K562 (cell line): Measurements from ENCODE around the gene DCAF6. TPM values are rescaled to one million over a fixed set of nuclear protein-coding genes. Genes with fewer than 3 reads are reported as not detected.

Experiments
- KHSRP ChIP-seq: fragments of 450-650 bp; IDR thresholded peaks from 2 replicates; pipeline ENCODE4 v1.6.1; 2017
- PTTG1 ChIP-seq: fragments of 450-650 bp; IDR thresholded peaks from 2 replicates; pipeline ENCODE4 v1.6.1; 2016; ENCODE audit warnings: low read depth, mild to moderate bottlenecking, missing genetic modification characterization, missing compliant biosample characterization
- RBM25 ChIP-seq: fragments of 200-400 bp; formaldehyde crosslinking; IDR thresholded peaks from 2 replicates; pipeline ENCODE4 v1.6.1; 2018; ENCODE audit warnings: low read length, low read depth, moderate library complexity; ENCODE audit not compliant: severe bottlenecking
- ZNF408 ChIP-seq: fragments of 250-450 bp; sonication (Bioruptor Pico); IDR thresholded peaks from 2 replicates; pipeline ENCODE4 v1.4.0; 2020; ENCODE audit warnings: low read depth, mild to moderate bottlenecking, moderate library complexity
- polyA plus RNA-seq, 8 experiments: library from polyadenylated mRNA; depleted of rRNA in 4 of 8; stranded (reverse) in 5 of 8; unstranded in 3 of 8; fragments of >200 nt; fragmentation: Nextera tagmentation in 2 of 8; fragmentation: Illumina TruSeq in 1 of 8; extraction: Ambion mirVana in 2 of 8; extraction: Trizol in 1 of 8; gene quantifications; 2 replicates each; pipeline versions ENCODE4 v1.2.1 to v1.2.3, GENCODE V29; 2011 to 2014; ENCODE audit warnings: inconsistent platforms in 1 of 8, missing spikeins in 1 of 8
- total RNA-seq, 7 experiments: library from RNA; depleted of rRNA in 6 of 7; stranded (reverse); fragments of >200 nt in 6 of 7; fragmentation: Illumina TruSeq in 2 of 7; extraction: Trizol in 2 of 7; gene quantifications; 2 replicates each; pipeline versions ENCODE4 v1.2.1 to v1.2.3, GENCODE V29; 2011 to 2021; ENCODE audit warnings: low replicate concordance in 1 of 7
- TF ChIP-seq, protein P1 (sequence below): fragments of 450-650 bp; formaldehyde crosslinking; IDR thresholded peaks from 2 replicates; pipeline ENCODE4 v1.4.0; 2020; ENCODE audit warnings: mild to moderate bottlenecking, moderate library complexity
- TF ChIP-seq, protein P2 (sequence below), 3 experiments: fragments of 200-800 bp in 1 of 3; fragments of 250-450 bp in 1 of 3; fragments of 450-650 bp in 1 of 3; sonication (Bioruptor Pico) in 1 of 3; sonication (Bioruptor generic) in 1 of 3; formaldehyde crosslinking in 1 of 3; IDR thresholded peaks; 2 replicates each; pipeline versions ENCODE4 v1.6.1 to v1.8.0; 2016 to 2022; ENCODE audit warnings: mild to moderate bottlenecking in 2 of 3, missing genetic modification characterization in 2 of 3, missing compliant biosample characterization in 1 of 3, moderate library complexity in 1 of 3
- TF ChIP-seq, protein P3 (sequence below): conservative IDR thresholded peaks from 2 replicates; pipeline ENCODE4 v1.6.1; 2011; ENCODE audit warnings: low read depth, mild to moderate bottlenecking, low read length; ENCODE audit not compliant: control insufficient read depth
- TF ChIP-seq, protein P4 (sequence below): fragments of 450-650 bp; IDR thresholded peaks from 2 replicates; pipeline ENCODE4 v1.6.1; 2016; ENCODE audit warnings: mild to moderate bottlenecking, moderate library complexity

Gene DCAF6
- total and polyA plus RNA-seq, 9 of the 15 experiments (the other 6 are each of a cell fraction or from before 2014, with no cell fraction given) = 19.1 to 102 (median 46.3) TPM

GRCh38 chr1:167933788-167934187 lies 2.7 kb upstream of the DCAF6 start (continued):
- TF ChIP-seq, protein P1, sequence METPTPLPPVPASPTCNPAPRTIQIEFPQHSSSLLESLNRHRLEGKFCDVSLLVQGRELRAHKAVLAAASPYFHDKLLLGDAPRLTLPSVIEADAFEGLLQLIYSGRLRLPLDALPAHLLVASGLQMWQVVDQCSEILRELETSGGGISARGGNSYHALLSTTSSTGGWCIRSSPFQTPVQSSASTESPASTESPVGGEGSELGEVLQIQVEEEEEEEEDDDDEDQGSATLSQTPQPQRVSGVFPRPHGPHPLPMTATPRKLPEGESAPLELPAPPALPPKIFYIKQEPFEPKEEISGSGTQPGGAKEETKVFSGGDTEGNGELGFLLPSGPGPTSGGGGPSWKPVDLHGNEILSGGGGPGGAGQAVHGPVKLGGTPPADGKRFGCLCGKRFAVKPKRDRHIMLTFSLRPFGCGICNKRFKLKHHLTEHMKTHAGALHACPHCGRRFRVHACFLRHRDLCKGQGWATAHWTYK (CRISPR knock-in tag) = no peak
- TF ChIP-seq, protein P2, sequence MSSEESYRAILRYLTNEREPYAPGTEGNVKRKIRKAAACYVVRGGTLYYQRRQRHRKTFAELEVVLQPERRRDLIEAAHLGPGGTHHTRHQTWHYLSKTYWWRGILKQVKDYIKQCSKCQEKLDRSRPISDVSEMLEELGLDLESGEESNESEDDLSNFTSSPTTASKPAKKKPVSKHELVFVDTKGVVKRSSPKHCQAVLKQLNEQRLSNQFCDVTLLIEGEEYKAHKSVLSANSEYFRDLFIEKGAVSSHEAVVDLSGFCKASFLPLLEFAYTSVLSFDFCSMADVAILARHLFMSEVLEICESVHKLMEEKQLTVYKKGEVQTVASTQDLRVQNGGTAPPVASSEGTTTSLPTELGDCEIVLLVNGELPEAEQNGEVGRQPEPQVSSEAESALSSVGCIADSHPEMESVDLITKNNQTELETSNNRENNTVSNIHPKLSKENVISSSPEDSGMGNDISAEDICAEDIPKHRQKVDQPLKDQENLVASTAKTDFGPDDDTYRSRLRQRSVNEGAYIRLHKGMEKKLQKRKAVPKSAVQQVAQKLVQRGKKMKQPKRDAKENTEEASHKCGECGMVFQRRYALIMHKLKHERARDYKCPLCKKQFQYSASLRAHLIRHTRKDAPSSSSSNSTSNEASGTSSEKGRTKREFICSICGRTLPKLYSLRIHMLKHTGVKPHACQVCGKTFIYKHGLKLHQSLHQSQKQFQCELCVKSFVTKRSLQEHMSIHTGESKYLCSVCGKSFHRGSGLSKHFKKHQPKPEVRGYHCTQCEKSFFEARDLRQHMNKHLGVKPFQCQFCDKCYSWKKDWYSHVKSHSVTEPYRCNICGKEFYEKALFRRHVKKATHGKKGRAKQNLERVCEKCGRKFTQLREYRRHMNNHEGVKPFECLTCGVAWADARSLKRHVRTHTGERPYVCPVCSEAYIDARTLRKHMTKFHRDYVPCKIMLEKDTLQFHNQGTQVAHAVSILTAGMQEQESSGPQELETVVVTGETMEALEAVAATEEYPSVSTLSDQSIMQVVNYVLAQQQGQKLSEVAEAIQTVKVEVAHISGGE (CRISPR knock-in tag; IDR thresholded peaks at IDR 0.05) = no peak
- TF ChIP-seq, protein P3, sequence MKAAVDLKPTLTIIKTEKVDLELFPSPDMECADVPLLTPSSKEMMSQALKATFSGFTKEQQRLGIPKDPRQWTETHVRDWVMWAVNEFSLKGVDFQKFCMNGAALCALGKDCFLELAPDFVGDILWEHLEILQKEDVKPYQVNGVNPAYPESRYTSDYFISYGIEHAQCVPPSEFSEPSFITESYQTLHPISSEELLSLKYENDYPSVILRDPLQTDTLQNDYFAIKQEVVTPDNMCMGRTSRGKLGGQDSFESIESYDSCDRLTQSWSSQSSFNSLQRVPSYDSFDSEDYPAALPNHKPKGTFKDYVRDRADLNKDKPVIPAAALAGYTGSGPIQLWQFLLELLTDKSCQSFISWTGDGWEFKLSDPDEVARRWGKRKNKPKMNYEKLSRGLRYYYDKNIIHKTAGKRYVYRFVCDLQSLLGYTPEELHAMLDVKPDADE = no peak
- TF ChIP-seq KHSRP (0 out of 2 replicates have a peak, but pooled peaks have one; percentile 6), RBM25 (peak; percentile 99), PTTG1 (tag) (no peak), ZNF408 (no peak)
- TF ChIP-seq, protein P4, sequence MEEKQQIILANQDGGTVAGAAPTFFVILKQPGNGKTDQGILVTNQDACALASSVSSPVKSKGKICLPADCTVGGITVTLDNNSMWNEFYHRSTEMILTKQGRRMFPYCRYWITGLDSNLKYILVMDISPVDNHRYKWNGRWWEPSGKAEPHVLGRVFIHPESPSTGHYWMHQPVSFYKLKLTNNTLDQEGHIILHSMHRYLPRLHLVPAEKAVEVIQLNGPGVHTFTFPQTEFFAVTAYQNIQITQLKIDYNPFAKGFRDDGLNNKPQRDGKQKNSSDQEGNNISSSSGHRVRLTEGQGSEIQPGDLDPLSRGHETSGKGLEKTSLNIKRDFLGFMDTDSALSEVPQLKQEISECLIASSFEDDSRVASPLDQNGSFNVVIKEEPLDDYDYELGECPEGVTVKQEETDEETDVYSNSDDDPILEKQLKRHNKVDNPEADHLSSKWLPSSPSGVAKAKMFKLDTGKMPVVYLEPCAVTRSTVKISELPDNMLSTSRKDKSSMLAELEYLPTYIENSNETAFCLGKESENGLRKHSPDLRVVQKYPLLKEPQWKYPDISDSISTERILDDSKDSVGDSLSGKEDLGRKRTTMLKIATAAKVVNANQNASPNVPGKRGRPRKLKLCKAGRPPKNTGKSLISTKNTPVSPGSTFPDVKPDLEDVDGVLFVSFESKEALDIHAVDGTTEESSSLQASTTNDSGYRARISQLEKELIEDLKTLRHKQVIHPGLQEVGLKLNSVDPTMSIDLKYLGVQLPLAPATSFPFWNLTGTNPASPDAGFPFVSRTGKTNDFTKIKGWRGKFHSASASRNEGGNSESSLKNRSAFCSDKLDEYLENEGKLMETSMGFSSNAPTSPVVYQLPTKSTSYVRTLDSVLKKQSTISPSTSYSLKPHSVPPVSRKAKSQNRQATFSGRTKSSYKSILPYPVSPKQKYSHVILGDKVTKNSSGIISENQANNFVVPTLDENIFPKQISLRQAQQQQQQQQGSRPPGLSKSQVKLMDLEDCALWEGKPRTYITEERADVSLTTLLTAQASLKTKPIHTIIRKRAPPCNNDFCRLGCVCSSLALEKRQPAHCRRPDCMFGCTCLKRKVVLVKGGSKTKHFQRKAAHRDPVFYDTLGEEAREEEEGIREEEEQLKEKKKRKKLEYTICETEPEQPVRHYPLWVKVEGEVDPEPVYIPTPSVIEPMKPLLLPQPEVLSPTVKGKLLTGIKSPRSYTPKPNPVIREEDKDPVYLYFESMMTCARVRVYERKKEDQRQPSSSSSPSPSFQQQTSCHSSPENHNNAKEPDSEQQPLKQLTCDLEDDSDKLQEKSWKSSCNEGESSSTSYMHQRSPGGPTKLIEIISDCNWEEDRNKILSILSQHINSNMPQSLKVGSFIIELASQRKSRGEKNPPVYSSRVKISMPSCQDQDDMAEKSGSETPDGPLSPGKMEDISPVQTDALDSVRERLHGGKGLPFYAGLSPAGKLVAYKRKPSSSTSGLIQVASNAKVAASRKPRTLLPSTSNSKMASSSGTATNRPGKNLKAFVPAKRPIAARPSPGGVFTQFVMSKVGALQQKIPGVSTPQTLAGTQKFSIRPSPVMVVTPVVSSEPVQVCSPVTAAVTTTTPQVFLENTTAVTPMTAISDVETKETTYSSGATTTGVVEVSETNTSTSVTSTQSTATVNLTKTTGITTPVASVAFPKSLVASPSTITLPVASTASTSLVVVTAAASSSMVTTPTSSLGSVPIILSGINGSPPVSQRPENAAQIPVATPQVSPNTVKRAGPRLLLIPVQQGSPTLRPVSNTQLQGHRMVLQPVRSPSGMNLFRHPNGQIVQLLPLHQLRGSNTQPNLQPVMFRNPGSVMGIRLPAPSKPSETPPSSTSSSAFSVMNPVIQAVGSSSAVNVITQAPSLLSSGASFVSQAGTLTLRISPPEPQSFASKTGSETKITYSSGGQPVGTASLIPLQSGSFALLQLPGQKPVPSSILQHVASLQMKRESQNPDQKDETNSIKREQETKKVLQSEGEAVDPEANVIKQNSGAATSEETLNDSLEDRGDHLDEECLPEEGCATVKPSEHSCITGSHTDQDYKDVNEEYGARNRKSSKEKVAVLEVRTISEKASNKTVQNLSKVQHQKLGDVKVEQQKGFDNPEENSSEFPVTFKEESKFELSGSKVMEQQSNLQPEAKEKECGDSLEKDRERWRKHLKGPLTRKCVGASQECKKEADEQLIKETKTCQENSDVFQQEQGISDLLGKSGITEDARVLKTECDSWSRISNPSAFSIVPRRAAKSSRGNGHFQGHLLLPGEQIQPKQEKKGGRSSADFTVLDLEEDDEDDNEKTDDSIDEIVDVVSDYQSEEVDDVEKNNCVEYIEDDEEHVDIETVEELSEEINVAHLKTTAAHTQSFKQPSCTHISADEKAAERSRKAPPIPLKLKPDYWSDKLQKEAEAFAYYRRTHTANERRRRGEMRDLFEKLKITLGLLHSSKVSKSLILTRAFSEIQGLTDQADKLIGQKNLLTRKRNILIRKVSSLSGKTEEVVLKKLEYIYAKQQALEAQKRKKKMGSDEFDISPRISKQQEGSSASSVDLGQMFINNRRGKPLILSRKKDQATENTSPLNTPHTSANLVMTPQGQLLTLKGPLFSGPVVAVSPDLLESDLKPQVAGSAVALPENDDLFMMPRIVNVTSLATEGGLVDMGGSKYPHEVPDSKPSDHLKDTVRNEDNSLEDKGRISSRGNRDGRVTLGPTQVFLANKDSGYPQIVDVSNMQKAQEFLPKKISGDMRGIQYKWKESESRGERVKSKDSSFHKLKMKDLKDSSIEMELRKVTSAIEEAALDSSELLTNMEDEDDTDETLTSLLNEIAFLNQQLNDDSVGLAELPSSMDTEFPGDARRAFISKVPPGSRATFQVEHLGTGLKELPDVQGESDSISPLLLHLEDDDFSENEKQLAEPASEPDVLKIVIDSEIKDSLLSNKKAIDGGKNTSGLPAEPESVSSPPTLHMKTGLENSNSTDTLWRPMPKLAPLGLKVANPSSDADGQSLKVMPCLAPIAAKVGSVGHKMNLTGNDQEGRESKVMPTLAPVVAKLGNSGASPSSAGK = no peak
